CMK (cell line): Measurements from ENCODE around the gene ACACA.
"Not testable (repeated sequence)": the region's sequence is repeated elsewhere in the genome, so short reads cannot be mapped to it uniquely, and the experiment has no call there.

Experiments used
- DNase-seq: peaks from one replicate; pipeline ENCODE4 v3.0.0-alpha.2; 2010; ENCODE audit warnings: low read depth

ACACA gene

DNA sequence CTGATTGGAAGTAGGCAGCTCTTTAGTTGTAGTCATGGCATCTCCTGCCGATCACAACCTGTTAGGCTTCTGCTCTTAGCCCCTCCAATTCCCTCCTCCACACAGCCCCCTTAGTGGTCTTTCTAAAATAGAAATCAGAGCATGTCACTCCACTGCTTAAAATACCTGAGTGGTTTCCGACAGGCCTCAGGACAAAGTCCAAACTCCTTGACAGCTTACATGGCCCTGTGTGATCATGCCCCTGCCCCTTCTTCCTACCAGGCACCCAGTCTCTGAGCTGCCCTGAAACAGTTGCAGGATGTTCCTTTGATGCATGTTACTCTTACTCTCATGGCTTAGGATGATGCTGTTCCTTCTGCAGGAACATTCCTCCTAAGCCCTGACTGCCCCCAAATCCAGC is 310.6 kb downstream of the ACACA start:
- DNase-seq = no peak

DNA sequence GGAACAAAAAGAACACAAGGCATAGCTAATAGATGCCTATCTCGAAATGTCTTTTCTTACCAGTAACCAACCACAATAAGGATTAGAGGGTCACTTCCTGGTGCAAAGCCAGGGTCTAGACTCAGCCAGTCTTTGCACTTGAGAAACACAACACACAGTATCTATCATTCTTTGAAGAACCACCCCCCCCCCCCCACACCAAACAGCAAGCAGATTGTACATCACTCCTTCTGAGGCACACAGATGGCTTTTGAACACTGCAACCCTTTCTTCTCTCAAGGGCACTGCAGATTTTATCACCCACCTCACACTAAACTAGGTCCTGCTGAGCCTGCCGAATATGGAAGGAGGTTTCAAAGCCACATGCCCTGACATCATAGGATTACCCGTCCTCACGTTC is 312.2 kb downstream of the ACACA start:
- no peak for DNase-seq

DNA sequence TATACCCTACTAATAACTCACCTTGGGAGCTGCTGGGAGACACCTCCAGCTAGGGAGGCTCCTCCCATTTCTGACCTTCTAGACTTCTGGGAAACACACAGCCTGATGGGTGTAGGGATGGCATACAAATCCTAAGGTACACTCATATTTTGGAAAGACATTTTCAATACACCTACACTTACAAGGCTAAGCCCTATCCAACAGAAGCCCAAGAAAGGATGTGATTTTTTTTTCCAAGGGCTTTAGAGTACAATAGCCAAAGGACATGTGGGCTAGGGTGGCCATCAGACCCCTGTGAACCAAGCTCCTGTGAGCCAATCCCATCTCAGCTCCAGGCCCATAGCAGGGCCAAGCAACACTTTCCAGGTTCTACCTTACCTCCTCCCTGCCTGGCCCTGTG is 313.9 kb downstream of the ACACA start:
- no peak for DNase-seq

DNA sequence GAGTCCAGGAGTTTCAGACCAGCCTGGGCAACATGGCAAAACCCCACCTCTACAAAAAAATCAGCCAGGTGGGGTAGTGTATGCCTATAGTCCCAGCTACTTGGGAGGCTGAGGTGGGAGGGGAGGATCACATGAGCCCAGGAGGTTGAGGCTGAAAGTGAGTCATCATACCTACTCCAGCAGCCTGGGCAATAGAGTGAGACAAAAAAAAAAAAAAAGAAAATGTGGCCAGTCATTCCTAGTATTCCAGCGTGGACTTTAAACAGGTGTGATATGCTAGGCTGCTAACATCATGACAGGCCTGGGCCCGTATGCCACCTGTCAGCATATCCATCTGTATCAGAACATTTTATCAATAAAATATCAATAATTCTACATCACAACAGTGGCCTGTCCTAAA is 314.6 kb downstream of the ACACA start:
- no peak for DNase-seq

DNA sequence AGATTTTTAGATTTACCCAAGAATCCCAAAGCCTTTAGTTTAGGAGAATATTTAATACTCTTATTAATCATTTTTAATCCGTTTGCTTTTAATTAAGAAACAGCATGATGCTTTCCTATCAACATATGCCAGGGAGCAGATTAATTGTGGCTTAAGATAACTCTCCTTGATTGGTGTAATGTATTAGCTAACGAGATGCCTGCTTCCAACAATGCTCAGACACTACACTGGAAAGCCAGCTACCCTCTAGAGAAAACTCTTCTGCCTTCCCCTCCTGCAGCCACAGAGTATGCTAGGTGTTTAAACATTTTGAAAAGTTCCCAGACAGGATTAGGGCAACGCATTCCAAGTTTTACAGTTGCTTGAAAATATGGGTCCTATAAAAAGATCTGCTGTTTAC is 315.7 kb downstream of the ACACA start:
- DNase-seq = no peak

DNA sequence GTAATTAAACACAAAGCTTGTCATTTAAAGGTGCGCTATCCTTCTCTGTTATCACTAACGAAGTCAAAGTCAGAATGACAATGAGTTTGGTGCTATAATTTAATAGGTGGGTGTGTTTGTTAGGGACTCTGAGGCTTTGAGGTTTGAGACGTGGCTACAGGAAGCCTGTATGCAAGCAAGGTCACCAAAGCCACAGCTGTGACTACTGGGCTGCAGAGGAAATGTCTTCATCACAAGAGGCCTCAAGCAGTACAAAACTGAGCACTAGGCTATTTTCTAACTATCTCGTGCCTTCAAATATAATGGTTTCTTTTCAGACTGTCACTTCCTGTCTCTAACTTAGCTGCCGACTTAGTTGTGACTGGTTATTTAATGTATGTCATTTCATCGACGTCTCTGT is 316.7 kb downstream of the ACACA start:
- DNase-seq = no peak

DNA sequence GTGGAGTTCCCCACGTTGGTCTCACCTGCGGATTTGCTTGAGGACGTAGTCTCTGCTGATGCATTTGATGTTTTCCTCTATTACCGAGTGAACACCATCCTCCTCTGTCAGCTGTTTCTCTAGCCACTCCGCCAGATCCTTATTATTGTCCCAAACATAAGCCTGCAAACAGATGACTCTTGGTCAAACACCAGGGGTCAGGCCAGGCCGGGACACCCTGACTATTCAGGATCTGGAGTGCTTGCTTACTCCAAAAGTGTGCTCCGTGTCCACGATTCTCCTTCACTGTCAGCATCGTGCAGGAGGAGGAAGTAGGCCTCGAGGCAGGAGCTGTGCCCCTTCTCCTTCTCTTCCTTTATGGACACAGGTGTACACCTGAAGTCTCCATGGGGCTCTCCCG is 317.7 kb downstream of the ACACA start:
- no peak for DNase-seq

DNA sequence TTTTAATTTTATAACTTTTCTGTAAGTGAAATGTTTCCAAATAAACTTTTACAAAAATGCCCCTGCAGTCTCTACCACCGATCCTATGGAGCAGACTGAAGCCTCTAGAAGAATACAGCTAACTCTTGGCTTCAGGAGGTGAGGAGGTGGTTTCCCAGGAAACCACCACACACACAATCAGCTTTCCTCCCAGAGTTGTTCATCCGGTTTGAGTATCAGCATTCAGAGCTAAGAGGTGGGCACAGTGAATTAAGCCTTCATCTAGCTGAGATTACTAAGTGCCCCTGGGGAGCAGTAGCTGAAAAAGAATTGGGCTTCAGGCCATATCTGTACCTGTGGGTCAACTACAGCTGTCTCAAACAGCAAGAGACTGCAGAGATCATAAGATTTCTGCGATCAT is 318.2 kb downstream of the ACACA start:
- no peak for DNase-seq

DNA sequence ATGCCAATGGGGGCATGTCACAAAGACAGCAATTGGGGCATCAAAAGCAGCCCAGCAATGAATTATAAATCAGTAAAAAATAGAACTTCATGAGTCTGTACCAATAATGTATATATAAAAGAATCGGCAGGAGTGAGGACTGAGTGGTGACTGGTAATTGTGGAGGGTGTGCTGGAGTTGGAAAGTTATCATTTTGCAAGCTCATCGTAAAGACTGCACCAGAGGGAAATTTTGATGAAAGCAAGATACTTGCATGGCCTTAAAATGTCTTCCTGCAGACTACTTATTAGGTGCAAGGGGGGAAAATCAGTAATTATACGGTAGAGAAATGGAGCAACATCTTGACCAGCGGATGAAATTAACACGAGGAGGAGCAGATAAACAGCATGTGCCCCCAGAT is 319.0 kb downstream of the ACACA start:
- DNase-seq = no peak

DNA sequence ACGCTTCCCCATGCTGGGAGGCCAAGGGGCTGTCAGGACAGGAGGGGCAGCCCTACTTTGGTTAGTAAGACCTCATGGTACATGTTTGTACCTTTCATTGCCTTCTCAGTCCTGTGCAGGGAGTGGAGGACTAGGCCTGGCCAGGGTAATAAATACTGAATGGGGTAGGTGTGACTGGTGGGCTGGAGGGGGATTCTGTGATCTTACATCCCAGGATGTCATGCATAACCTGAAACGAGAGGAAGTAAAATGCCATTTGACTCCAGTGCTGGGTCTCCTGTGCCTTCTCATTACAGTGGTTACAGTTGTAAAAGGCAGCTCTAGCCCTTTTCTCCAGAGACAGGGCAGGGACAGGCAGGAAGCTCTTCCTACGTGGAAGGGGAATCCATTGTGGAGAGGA is 319.7 kb downstream of the ACACA start:
- DNase-seq = no peak

DNA sequence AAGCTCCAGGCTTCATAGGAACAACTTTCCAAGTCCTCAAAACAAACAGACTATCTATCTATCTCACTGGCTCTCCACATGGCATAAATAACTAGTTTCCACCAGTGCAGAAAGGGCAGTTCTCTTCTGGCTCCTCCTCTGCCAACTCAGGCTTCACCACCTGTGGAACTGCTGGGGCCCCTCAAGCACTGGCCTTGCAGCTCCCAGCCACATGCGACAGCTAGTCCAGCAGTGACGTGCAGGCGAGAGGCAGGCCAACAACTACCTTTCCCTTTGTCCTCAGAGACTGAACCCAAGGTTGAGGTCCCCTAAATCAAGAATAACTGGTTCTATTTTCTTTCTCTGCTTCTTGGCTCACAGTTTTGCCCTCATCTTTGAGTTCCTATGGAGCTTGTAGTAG is 320.3 kb downstream of the ACACA start:
- DNase-seq = no peak

DNA sequence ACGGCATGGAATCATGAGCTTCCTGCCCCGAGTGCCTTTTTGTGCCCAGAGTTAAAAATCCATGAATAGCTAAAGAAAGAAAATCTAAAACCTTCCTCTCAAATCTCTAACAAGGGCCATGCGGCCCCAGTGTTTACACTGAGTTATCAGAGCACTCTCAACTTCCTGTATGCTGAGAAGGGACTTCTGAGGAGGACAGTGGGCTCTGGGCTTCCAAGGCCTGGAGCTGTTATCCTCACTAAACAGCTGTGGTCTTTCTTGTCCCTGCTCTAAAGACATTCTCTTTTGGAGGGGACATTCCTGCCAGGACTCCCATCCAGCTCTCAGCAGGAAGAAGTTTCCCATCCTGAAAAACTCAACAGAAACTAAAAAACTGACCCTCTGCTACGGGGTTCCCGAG is 322.3 kb downstream of the ACACA start:
- peak; percentile 50 for DNase-seq

DNA sequence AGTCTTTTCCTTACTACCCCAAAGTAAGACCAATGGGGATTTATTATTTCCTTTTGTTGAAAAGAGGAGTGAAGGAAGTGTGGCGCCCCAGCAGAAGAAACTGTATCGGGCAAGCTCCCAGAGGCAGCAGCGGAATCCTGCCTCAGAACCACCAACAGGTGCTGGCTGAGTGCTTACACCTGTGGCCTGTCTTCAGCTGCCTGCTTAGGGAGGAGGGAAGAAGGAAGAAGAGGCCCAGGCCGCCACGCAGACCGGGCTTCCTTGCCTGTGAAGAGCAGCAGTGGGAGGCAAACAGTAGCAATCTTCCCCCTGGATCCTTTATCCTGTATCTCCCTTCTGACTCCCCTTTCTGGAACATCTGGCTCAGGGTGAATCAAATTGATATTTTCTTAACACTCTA is 323.2 kb downstream of the ACACA start:
- no peak for DNase-seq

DNA sequence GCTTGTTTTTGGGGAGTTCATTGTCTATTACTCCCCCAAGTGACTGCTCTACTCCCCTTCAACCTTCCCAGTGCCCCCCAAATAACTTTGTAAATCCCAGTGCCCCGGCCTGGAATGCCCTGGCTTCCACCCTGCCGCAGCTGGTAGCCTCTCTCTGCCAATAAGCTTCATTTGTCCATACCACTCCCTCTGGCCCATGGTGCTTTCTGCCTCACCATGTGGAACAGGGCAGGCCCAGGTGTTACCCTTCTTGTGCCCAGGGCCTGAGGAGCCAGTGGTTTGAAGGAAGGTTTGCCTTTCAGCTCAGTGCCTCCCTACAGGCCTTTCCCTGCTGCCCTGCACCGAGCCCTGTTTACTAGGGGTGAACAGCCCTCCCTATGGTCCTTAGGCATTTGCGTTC is 323.7 kb downstream of the ACACA start:
- no peak for DNase-seq

DNA sequence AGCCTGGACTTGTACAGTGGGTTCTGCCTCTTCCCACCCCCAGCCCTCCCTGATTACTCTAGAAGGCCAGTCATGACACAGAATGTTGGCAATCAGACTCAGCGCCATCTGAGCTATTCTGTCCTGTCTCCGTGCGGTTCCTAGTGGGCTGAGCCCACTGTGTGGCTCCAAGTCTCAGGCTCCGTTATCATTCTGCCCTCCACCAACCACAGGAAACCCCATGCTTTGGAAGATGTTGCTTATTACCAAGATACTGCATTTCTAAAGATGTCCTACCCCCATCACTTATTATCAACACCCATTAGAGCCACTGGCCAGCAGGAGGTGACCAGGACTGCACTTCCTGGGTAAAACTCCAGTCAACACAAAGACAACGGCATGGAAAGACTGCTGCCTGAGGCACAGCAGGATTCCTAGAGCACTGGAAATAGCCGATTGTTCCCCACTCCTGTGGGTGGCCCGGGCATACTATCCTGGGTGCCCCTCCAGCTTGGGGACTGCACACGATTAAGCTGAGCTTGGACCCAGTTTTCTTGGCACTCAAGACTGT is 324.2 kb downstream of the ACACA start:
- DNase-seq = peak; percentile 73

DNA sequence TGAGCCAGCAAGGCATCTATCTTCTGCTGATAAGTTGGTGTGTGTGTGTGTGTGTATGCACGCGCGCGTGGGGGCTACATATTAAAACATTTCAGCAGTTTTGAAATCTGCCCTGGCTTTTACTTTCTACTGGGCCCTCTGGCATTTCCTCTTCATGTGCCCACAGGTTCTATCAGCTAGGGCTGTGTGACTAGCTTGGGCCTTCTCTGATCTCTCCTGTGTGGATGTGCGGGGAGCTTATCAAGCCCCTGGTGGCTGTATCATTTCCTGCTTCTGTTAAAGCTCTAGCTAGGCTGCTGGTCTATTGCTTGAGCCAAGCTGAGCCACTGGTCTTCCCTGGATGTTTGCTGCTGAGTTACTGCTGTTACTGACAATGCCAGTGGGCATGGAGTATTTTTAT is 325.3 kb downstream of the ACACA start:
- DNase-seq = peak; percentile 75

DNA sequence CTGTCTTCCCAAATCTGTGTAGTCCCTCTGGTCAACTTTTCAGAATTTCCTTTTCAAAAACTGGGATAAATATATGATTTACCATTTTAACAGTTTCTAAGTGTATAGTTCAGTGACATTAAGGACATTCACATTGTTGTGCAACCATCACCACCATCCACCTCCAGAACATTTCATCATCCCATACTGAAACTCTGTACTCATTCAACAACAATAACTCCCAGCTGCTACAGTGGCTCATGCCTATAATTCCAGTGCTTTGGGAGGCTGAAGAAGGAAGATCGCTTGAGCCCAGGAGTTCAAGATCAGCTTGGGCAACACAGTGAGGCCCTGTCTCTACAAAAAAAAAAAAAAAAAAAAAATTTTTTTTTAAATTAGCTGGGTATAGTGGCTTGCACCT is 326.9 kb downstream of the ACACA start:
- DNase-seq = no peak

DNA sequence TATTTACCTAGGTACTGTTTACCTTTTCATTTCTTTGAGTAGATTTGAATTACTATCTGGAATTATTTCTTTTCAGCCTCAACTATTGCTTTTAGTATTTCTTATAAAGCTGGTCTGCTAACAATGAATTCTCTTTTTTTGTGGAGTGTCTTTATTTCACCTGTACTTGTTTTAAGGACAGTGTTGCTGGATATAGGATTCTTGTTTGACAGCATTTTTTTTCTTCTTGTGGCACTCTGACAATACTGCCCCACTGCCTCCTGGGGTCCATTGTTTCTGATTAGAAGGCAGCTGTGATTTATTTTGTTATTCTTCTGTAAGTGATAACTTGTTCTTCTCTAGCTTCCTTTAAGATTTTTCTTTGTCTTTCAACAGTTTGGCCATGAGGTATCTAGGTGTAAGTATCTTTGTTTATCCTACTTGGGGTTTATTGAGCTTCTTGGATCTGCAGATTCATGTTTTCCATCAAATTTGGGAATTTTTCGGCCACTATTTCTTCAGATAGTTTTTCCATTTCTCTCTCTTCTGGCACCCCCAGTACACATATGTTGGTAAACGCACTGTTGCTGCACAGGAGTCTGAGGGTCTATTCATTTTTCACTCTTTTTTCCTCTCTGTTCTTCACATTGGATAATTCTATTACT is 327.4 kb downstream of the ACACA start:
- no peak for DNase-seq

DNA sequence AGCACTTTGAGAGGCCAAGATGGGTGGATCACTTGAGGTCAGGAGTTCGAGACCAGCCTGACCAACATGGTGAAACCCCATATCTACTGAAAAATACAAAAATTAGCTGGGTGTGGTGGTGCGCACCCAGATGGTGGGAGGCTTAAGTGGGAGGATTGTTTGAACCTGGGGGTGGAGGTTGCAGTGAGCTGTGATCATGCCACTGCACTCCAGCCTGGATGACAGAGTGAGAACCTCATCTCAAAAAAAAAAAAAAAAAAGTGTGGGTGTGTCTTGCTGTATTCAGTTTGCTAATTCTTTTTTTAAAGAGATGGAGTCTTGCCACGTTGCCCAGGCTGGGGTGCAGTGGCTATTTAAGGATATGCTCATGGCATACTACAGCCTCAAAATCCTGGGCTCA is 333.2 kb downstream of the ACACA start:
- not testable (repeated sequence) for DNase-seq

DNA sequence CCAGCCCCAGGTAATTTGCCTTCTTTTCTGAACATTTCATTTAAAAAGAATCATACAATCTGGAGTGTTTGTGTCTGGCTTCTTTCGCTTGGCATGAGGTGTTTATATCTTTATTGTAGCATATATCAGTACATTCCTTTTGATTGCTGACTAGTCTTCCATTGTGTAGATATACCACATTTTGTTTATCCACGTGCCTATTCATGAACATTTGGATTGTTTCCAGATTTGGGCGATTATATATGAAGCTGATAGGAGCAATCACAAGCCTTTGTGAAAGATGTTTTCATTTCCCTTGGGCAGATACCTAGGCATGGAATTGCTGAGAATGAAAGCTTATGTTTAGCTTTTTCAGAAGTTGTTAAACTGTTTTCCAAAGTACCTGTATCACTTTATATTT is 337.5 kb downstream of the ACACA start:
- no peak for DNase-seq

DNA sequence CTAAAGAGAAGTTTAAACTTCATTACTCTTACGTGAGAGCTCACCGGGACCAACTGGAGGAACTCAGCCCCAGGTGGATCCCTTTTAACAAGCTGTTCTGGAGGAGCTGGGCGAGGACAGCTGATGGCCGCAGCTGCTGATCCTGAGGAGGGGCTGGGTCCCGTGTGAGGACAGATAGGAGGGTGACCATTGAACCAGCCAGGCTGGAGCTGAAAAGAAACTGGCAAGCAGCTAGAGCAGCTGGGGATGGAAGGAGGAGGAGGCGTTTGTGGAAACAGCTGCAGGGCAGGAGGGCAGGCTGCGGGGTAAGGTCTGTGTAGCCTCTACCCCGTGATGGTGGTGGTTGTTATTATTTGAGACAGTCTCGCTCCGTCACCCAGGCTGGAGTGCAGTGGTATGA is 338.4 kb downstream of the ACACA start:
- no peak for DNase-seq

DNA sequence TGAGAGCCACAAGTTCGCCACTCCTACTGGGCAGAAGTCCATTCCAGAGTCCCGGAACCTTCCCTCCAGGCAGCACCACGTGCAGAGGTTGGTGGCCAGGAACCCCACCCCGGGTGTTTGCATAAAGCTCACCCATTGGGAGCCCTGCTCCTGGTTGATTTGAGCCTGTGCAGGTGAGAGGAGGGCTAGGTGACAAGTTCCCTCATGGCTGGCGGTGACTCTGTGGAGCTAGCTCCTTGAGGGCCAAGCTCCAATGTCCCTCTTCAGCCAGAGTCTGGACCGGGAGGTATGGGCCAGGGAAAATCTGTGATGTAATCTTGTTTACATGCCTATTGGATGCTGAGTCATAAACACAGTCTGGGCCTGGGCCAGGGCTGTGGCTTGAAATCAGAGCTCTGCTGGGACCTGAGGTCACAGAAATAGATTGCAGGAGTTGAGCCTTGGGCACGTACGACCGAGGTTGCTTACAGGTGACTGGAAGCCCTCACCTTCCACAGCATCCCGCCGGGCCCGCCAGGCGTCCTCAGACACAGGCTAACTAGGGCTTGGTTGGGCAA is 339.0 kb downstream of the ACACA start:
- no peak for DNase-seq

DNA sequence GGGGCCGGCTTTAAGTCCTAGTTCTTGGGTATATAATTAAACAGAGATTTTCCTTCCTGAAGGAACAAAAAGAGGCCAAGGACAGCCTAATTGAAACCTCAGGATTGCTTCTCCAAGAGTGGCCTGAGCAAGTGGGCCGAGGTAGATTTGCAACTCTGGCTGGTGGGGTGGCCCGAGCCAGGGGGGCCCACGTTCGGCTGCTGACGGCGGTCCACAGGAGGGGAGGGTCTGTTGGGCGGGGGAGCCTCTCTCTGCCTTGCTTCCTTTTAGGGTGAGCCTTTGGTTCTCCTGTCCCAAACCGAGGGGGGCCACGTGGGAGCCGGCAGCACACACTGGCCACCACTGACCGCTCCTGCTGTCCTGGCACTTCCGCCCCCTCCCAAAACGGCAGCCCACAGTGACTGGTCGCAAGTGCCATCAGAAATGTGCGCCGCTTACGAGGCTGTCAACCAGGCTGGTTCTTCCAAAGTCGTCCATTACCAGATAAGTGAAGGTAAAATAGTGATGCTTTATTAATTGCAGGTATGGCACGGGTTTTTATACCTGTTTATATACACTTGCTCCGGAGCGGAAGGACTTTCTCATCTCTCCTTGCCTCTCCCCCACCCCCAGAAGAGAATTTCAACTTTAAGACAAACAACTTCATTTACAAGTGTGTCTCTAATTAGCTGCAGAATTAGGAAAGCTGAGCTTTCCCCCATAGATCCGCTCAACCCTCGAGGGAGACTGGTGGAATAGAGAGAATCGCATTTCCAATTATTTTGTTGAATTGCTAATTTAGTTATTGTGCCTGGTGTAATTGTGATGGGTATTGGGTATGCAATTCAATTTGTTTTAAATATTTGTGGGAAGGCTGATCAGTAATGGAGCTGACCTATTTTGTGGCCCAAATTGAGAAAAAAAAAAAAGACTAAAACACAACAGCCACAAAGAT is 340.0 kb downstream of the ACACA start:
- DNase-seq = no peak
